Measurements from ENCODE around the gene MGARP. TPM values are rescaled to one million over a fixed set of nuclear protein-coding genes. Genes with fewer than 3 reads are reported as not detected.
"Not testable (repeated sequence)": the region's sequence is repeated elsewhere in the genome, so short reads cannot be mapped to it uniquely, and the experiment has no call there.

The MGARP gene
- polyA plus RNA-seq: under 1 TPM in 1 of 3 donors, not detected in 2; 0.27 TPM

- H3K36me3 Mint-ChIP-seq: peaks cover 0 to 7% (median 0%) of the 10 kb centered on the region in 3 donors
- H3K4me1 Mint-ChIP-seq: peaks cover 20 to 23% of the 10 kb centered on the region in 2 donors
- H3K27ac Mint-ChIP-seq: peak within 1 kb of the TSS in 1 of 6 donors; percentile 28
- H3K4me3 Mint-ChIP-seq: peak within 1 kb of the TSS; percentile 68 to 79 (median 76)
- peaks cover 8 to 26% (median 25%) of the 10 kb centered on the region in 3 donors for H3K27me3 Mint-ChIP-seq (ENCODE audit: low read depth in 3 of 3)
- peaks cover 0 to 2% (median 0%) of the 10 kb centered on the region in 6 donors for H3K9me3 Mint-ChIP-seq
- DNase-seq: peak in 1 of 3 donors; percentile 18
Measured at GRCh38 chr4:139279760-139280620, at the start of gene MGARP. Gene MGARP, minus strand, starts transcription at chr4:139280225. Its CDS starts 67 bp downstream, at chr4:139280158.

GRCh38 chr4:139329665-139330200 lies 49.7 kb upstream of the MGARP start:
- no peak for DNase-seq
- peak overlapping the region in 4 of 6 donors; percentile 17 to 56 (median 30) for H3K27ac Mint-ChIP-seq
- no peak overlapping the region for H3K4me3 Mint-ChIP-seq
- no peaks in the 10 kb centered on the region for H3K9me3 Mint-ChIP-seq
- H3K27me3 Mint-ChIP-seq (ENCODE audit: low read depth in 3 of 3): peaks cover 0 to 3% (median 0%) of the 10 kb centered on the region in 3 donors
- H3K36me3 Mint-ChIP-seq: peaks cover 4 to 14% (median 12%) of the 10 kb centered on the region in 3 donors
- H3K4me1 Mint-ChIP-seq: peaks cover 35 to 60% of the 10 kb centered on the region in 2 donors

GRCh38 chr4:139324620-139325019 lies 44.6 kb upstream of the MGARP start:
- Mint-ChIP-seq H3K4me3 (no peak overlapping the region), H3K27ac (peak overlapping the region in 1 of 6 donors; percentile 46), H3K4me1 (peaks cover 59 to 75% of the 10 kb centered on the region in 2 donors), H3K9me3 (no peaks in the 10 kb centered on the region), H3K36me3 (peaks cover 0 to 9% (median 7%) of the 10 kb centered on the region in 3 donors), H3K27me3 (ENCODE audit: low read depth in 3 of 3) (peaks cover 0 to 3% (median 2%) of the 10 kb centered on the region in 3 donors)
- DNase-seq: no peak

- H3K9me3 Mint-ChIP-seq; H3K36me3 Mint-ChIP-seq; H3K27me3 Mint-ChIP-seq (ENCODE audit: low read depth in 3 of 3); H3K4me3 Mint-ChIP-seq; DNase-seq: not testable (repeated sequence)
- Mint-ChIP-seq H3K27ac (peak overlapping the region in 1 of 6 donors; percentile 51), H3K4me1 (peaks cover 59 to 78% of the 10 kb centered on the region in 2 donors)
Measured at GRCh38 chr4:139322541-139322940, 42.5 kb upstream of the MGARP start.

- not testable (repeated sequence) for H3K36me3 Mint-ChIP-seq; H3K27me3 Mint-ChIP-seq (ENCODE audit: low read depth in 3 of 3); H3K27ac Mint-ChIP-seq; DNase-seq; H3K9me3 Mint-ChIP-seq
- Mint-ChIP-seq H3K4me3 (peak overlapping the region in 1 of 5 donors; percentile 8), H3K4me1 (peaks cover 62 to 82% of the 10 kb centered on the region in 2 donors)
Measured at GRCh38 chr4:139322070-139322469, 42.0 kb upstream of the MGARP start.

- Mint-ChIP-seq H3K4me1 (peaks cover 79 to 87% of the 10 kb centered on the region in 2 donors), H3K36me3 (peaks cover 0 to 3% (median 0%) of the 10 kb centered on the region in 3 donors), H3K9me3 (no peaks in the 10 kb centered on the region), H3K4me3 (peak overlapping the region in 1 of 5 donors; percentile 4), H3K27ac (peak overlapping the region in 5 of 6 donors; percentile 2 to 65 (median 36)), H3K27me3 (ENCODE audit: low read depth in 3 of 3) (peaks cover 0 to 3% (median 2%) of the 10 kb centered on the region in 3 donors)
- DNase-seq: no peak
Measured at GRCh38 chr4:139319571-139319970, 39.5 kb upstream of the MGARP start.

- Mint-ChIP-seq H3K27me3 (ENCODE audit: low read depth in 3 of 3) (peaks cover 0 to 3% (median 0%) of the 10 kb centered on the region in 3 donors), H3K4me3 (no peak overlapping the region), H3K9me3 (no peaks in the 10 kb centered on the region), H3K27ac (peak overlapping the region in 1 of 6 donors; percentile 18), H3K36me3 (peaks cover 0 to 3% (median 0%) of the 10 kb centered on the region in 3 donors), H3K4me1 (peaks cover 80 to 90% of the 10 kb centered on the region in 2 donors)
- no peak for DNase-seq
Measured at GRCh38 chr4:139317635-139318034, 37.6 kb upstream of the MGARP start.

- no peak for DNase-seq
- Mint-ChIP-seq H3K27ac (peak overlapping the region in 2 of 6 donors; percentile 29 to 68), H3K4me1 (peaks cover 79 to 90% of the 10 kb centered on the region in 2 donors), H3K36me3 (no peaks in the 10 kb centered on the region), H3K4me3 (peak overlapping the region in 2 of 5 donors; percentile 11 to 34), H3K9me3 (no peaks in the 10 kb centered on the region), H3K27me3 (ENCODE audit: low read depth in 3 of 3) (peaks cover 0 to 3% (median 0%) of the 10 kb centered on the region in 3 donors)
Measured at GRCh38 chr4:139316733-139317132, 36.7 kb upstream of the MGARP start.

GRCh38 chr4:139315221-139315675 lies 35.2 kb upstream of the MGARP start:
- peak overlapping the region in 2 of 6 donors; percentile 43 to 71 for H3K27ac Mint-ChIP-seq
- no peaks in the 10 kb centered on the region for H3K36me3 Mint-ChIP-seq
- H3K4me3 Mint-ChIP-seq: peak overlapping the region in 2 of 5 donors; percentile 5 to 29
- DNase-seq: no peak
- H3K27me3 Mint-ChIP-seq (ENCODE audit: low read depth in 3 of 3): no peaks in the 10 kb centered on the region
- peaks cover 74 to 85% of the 10 kb centered on the region in 2 donors for H3K4me1 Mint-ChIP-seq
- H3K9me3 Mint-ChIP-seq: no peaks in the 10 kb centered on the region

- Mint-ChIP-seq H3K27ac (peak overlapping the region in 5 of 6 donors; percentile 22 to 72 (median 64)), H3K9me3 (no peaks in the 10 kb centered on the region), H3K36me3 (no peaks in the 10 kb centered on the region), H3K4me3 (peak overlapping the region in 4 of 5 donors; percentile 8 to 41 (median 26)), H3K27me3 (ENCODE audit: low read depth in 3 of 3) (no peaks in the 10 kb centered on the region), H3K4me1 (peaks cover 70 to 82% of the 10 kb centered on the region in 2 donors)
- no peak for DNase-seq
Measured at GRCh38 chr4:139314047-139314800, 34.2 kb upstream of the MGARP start.

GRCh38 chr4:139313414-139313813 lies 33.4 kb upstream of the MGARP start:
- not testable (repeated sequence) for H3K9me3 Mint-ChIP-seq; H3K36me3 Mint-ChIP-seq; H3K4me3 Mint-ChIP-seq; DNase-seq; H3K27me3 Mint-ChIP-seq (ENCODE audit: low read depth in 3 of 3)
- Mint-ChIP-seq H3K27ac (peak overlapping the region in 3 of 6 donors; percentile 27 to 76 (median 65)), H3K4me1 (peaks cover 71 to 85% of the 10 kb centered on the region in 2 donors)

GRCh38 chr4:139312552-139313332 lies 32.7 kb upstream of the MGARP start:
- peak overlapping the region in 5 of 6 donors; percentile 6 to 80 (median 58) for H3K27ac Mint-ChIP-seq
- no peak overlapping the region for H3K4me3 Mint-ChIP-seq
- no peak for DNase-seq
- no peaks in the 10 kb centered on the region for H3K9me3 Mint-ChIP-seq
- H3K27me3 Mint-ChIP-seq (ENCODE audit: low read depth in 3 of 3): no peaks in the 10 kb centered on the region
- no peaks in the 10 kb centered on the region for H3K36me3 Mint-ChIP-seq
- peaks cover 68 to 84% of the 10 kb centered on the region in 2 donors for H3K4me1 Mint-ChIP-seq

Data from immature natural killer cell (primary cell).